Stimulated activated CD8-positive, alpha-beta memory T cell treated with anti-CD3 and anti-CD28 coated beads, Interleukin-15, amount 100 ng/mL, for 1 hour (primary cell): ENCODE measurements around the gene GPR15.

Source experiments
- DNase-seq: peaks from one replicate; pipeline ENCODE4 v3.0.0-alpha.2; 2020; ENCODE audit warnings: low read depth

Gene GPR15

DNA sequence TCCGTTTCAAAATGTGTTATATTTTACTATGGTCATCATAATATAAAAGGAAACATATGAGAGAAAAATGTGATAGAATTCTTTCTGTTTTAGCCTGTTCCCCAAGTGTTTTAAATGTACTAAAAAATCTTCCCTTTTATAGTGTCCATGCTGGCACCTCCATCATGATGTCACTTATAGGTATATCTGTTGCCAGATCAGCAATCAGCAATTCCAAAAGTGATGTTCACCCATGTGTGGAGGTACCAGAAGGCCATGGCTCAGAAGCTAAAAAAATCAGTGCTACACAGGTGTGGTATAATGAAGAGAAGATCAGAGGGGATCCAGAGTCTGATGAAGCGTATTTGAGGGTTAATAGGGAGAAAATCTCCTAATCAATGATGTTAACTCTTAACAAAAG lies 1.1 kb upstream of the GPR15 start:
- DNase-seq: no peak

DNA sequence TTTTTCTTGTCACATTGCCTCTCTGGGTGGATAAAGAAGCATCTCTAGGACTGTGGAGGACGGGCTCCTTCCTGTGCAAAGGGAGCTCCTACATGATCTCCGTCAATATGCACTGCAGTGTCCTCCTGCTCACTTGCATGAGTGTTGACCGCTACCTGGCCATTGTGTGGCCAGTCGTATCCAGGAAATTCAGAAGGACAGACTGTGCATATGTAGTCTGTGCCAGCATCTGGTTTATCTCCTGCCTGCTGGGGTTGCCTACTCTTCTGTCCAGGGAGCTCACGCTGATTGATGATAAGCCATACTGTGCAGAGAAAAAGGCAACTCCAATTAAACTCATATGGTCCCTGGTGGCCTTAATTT lies 478 bp downstream of the GPR15 start:
- DNase-seq: no peak

DNA sequence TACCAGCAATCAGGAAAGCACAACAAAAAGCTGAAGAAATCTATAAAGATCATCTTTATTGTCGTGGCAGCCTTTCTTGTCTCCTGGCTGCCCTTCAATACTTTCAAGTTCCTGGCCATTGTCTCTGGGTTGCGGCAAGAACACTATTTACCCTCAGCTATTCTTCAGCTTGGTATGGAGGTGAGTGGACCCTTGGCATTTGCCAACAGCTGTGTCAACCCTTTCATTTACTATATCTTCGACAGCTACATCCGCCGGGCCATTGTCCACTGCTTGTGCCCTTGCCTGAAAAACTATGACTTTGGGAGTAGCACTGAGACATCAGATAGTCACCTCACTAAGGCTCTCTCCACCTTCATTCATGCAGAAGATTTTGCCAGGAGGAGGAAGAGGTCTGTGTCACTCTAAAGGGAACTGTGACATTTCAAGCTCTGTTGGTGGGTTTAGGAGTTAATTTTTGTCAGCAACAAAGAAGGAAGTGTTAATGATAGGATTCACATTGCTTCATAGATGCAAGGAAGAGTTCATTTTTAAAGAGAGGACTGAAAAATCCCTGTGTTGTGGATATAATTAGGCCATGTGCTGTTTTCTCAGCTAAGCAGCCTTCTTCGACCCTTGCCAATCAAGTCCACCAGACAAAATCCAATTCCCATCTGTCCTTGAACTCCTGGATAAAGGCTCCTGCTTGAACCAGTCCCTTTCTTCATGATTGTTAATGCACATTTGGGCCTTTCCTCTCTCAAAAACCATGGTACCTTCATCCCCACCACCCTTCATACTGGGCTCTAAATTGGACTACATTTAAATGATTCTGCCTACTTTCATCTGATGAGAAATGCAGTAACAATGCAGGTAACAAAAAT lies 1.2 kb downstream of the GPR15 start:
- DNase-seq: no peak

DNA sequence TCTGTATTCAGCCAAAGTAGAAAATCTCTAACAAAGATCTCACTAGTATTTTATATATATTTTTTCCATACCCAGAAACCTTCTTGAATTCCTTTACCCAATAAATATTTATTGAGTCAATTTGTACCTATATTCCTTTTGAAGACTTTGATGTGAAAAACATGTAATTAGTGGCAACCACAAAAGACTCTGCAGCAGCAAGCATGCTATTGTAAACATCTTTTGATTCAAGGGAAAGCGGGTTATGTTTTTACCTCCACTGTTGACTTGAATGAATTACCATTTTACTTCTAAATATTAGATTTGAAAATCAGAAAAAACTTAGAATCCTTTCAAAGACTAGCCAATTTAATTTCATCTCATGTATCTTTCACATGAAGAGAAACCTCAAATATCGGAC lies 2.4 kb downstream of the GPR15 start:
- DNase-seq: no peak

DNA sequence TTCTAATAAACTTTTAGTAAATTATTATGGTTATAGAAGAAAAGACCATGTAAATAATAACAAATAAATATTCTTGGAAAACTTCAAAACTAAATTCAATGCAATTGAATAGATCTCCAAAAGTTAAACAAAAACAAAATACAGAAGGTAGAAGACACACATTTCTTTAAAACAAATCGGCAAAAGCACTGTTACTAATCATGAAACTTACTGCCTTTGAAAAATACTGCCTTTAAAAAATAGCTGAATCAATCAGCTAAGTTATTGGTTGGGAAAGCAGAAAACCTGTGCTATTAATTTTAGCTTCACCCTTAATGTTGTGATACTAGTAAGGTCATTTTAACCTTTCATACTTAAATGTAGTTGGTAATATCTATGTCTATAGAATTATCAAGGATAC lies 3.0 kb downstream of the GPR15 start:
- no peak for DNase-seq

DNA sequence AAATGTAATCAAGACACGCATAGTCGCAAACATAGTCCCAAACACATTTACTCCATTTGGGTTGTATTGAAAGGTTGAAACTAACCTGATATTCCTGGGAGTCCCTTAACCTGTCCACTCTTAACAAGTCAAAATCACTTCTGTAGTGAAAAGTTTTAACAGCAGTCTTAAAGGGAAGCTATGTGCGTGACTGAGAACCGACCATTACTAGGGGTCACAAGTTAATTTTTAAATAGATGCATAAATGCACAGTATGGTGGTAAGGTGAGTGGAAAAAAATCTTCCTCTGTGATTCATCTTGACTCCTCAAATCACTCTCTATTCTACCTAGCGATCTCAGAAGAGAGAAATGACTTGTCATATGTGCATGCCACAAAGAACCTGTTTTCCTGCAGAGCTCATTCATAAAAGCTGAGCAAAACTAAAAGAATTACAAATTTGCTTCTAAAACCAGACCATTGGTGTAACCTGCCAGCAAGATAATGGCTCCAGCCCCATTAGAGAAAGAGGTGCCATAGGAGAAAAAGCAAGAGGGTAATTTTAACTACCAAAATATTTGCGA lies 4.8 kb downstream of the GPR15 start:
- DNase-seq: no peak

DNA sequence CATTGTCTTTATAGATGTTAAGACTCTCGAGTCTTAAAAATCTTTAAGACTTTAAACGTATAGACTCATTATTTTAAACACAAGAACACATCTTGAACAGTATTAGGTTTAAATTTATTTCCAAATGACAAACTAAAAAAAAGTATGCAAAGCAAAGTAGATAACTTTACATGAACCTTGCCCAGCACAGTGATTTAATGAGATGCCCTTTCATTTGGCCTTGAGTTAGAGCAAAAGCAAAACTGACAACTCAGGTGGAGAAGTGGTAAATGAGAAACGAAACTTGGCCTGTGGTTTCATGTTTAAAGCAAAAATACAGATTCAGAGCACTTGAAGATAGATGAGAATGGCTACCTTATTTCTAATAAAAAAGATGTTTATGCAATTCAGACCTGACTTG lies 8.6 kb downstream of the GPR15 start:
- no peak for DNase-seq

DNA sequence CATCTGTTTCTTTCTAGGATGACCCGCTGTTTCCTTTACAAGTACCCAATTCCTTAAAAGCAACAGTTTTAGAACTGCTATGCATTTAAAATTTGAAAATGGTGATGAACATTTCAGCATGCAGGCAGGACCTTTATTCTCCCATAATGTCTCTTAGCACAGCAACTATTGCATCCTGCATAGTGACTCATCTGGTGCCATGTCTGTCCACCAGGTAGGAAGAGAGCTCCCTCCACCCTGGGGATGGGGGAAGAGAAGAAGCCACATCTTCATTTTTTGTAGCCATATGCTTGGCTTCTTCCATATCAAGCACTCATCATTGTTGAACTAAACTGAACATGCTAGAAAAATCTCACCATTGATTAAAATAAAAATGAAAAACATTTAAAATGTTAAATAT lies 9.9 kb downstream of the GPR15 start:
- no peak for DNase-seq

DNA sequence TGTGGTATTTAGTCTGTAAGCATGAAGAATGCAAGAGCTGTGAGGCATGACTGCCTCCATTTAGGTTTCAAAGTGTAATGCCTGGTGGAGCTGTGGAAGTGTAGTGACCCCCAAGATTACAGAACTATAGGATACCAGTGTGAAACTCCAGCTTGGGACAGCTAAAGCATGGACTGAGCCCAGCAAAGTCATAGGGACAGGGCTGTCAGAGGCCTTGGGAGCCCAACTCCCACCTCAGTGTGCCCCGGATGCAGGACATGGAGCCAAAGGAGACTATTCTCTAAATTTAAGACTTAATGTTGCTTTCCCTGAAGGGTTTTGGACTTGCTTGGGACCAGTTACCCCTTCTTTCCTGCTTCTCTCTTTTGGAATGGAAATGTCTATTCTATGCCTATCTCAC lies 10.8 kb downstream of the GPR15 start:
- DNase-seq: no peak

DNA sequence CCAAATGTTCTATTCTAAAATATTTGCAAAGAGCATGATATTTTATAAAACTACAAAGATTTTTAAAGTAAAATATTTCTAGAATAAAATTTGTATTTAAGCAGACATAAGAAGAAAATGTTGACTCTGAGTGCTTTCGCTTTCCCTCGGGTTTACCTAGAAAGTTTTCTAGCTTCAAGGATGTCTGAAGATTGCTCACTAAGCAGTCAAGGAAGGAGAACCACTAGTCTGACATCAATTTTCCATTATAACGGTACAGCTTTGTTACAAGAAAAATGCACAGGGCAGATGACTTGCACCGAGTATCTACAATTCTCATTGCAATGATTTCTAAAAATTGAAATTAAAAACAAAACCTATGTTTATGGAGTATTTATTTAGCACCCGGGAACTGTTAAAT lies 14.2 kb downstream of the GPR15 start:
- no peak for DNase-seq

DNA sequence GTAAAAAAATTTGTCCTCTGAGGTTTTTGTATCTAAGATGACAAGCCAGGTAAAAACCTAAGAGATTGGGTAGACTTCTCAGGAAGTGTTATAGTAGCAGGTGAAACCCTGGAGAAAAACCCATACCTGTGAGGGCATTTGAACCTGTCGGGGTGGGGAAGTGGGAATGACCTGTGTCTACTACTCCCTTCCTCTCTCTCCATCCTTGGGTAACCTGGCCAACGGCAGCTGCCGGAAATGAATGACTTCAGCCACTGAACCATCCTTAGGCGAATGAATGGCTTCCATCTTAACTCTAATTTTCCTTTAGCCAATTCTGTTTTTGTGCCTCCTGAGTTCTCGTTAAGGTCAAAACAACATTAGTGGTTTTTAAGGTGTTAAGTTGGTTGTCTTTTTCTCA lies 16.8 kb downstream of the GPR15 start:
- DNase-seq: no peak

DNA sequence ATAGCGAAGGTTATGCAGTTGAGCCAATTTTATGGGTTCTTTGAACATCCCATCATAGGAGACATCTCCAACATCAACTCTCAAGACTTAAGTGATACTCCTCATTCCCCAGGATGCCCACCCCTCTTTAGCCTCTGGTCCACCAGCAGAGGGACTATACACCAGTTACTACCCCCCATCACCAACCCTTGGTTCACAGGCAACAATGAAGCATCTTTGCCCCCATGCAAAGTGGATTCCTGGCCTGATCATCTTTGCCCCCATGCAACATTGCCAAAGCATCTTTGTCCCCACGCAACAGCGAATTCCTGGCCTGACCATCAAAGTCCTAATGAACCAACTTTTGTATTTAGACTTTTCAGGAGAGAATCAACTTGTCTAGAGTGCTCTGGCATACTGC lies 19.1 kb downstream of the GPR15 start:
- no peak for DNase-seq

DNA sequence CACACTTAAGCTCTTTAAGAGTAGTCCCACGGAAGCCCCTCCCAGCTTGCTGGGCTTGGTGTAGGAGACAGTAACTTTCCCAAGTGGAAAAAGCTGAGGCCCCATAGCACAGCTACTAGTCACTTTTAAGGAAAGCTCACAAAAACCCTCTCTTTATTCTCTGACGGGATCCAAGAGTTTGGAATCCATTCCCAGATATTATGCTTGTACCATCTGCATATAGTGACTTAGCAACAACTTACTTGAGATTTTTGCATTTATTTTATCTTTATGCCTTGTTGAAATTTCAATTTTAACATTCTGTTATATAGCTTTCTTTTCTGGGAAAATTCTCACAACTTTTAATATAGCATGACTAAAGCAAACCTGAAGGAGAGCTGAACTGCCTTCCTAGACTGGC lies 19.5 kb downstream of the GPR15 start:
- no peak for DNase-seq

DNA sequence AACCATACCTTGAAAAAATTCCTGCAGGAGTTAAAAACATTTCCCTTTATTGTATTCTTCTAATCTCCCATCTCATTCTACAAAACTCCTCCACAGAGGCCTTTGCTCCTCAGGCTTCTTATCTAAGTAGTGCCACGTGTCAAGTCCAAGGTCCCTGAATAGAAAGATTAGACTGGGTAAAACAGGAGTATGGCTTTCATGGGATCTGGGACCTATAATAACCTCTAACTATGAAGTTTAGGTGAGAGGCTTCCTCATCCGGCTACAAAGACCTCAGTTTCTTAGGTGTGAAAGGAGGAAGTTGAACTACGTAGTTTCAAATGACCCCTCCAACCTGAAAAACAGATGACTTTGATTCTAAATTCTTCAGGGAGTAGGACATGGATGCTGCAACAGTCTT lies 20.0 kb downstream of the GPR15 start:
- no peak for DNase-seq

DNA sequence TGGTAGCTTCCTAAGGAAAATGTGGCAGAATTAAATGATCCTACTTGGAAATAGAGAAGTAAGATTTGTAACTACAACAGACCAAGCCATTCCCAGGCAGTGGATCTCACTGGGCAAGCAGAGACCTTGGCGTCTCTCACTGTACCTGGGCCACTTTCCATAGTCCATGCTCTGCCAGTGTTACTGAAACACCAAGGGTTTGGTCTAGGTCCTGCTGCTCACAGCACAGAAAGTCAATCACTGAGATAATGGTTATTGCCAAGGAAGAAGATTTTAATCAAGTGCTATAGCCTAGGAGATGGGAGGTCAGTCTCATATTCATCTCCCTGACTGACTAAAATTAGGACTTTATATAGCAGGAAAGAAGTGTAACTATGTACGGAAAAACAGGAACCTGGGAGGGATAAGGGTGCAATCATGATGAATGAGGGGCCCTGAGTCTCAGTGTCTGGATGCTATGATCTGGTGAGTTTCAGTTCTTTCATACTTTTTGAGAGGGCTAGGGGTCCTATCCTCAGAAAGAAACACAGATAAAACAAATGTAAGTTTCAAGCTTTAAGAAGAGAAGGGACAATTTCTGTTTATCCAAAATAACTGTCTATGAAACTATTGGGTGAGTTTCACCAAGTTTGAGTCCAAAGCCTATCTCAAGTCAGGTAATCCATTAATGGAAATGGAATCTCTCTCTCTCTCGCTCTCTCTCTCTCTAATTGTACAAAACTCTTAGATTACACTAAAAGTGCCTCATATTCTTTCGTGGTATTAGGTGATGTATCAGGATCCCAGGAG lies 20.6 kb downstream of the GPR15 start:
- no peak for DNase-seq

DNA sequence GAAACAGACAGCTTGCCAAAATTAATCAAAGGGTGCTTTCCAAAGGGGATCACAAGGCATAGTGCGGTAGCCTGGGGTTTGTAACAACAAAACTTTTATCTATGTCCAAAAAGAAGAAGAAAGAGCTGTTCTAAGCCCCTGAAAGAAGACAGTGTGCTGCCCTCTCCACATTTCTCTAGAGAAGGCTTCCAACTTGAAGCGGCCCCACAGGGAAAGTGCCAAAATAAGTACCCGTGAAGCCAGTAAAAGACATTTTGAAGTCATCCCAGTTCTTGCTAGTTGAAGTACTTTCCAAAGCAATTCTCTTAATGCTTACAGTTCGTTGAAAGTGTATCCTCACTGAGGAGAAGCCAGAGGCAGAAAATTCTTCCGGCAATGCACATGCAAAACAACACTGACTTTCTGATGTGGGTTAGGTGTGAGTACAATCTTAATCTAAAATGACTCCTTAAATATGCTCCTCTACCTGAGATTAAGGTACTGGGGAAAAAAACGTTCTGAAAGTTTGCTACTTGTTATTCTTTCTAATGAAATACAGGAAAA lies 21.3 kb downstream of the GPR15 start:
- DNase-seq: no peak

DNA sequence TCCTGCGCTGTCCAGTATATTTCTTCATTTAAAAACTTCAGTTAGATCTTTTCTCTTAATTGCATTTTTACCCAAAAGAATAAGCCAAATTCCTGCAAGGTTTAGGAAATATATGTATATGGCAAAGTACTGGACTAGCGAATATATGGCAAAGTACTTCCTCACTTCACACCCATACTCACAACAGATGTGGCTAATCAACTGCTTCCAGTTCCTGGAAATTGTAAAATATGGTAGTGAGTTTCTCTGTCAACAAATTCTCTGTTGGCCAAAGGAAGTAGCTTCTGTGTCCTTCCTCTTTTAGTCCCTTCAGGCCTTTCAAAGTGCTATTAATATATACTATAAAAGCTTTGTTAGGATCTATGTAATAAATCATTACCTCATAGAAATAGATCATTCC lies 22.0 kb downstream of the GPR15 start:
- no peak for DNase-seq

DNA sequence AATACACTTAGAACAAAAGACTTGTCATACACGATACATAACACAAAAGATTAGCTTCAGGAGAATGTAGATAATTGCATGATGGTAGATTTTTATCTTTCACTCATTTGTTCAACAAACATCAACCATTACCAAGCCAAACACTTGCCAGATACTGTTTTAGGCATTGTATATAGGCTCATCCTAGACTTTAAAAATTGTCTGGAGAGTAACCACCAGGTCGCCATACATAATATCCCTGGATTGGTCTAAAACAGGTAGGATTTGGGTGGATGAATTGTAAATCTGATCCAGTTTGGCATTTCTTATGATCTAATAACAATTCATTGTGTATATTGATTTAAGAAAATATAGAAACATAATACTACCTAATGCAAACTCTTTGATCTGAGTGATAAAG lies 22.8 kb downstream of the GPR15 start:
- no peak for DNase-seq

DNA sequence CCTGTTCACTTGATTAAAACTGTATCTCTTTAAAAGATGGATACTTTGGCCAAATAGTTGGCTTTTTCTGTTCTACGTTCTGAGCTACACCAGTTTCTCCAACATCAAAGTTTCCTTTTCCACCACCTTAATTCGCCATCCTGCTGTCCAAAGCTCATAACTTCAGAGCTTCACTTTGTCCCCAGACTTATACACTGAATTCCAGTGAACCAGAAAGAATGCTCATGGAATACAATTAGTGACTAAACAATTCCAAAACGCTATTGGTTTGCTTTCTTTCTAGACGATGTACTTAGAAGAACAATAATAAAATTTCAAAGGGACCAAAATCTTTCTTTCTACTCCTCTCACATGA lies 23.2 kb downstream of the GPR15 start:
- DNase-seq: no peak

DNA sequence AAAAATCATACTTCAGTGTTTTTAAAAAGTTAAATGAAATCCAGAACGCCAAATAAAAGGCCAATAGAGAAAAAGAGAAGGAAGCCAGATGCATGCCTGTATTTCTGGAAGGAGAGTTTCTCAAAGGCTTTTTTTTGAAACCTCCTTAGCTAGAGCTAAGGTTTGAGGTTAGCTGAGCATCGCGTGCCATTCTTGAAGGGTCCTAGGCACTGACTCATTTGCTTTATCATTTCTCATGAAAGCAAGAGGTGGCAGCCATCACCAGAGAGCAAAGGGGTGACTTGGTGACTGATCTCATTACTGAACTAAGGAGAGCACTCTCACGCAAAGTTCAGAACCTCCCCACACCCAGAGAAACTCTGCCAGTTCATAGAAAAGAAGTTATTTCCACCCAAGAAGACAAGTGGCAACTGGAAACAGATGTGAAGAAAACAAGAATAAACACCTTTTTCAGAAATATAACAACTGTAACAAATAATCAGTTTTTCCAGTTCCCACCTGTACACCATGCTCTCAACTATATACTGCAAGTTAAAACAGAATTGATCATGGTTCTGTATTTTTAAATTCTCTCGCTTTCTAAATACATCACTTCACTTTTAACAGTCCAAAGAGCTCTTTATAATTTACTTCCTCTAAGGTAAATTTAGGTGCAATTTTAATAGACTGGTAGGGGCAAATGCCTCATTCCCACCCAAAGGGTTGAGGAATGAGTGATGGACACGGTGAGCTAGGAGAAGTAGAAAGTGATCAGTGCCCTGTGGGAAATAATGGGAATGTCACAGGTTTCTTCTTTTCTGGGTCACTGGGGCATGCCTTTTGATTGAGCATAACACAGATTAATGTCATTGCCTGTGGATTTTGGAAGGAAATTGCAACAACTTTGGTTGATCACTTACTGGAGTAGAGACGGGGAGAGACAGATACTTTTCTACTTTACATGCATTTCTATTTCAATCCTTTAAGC lies 24.7 kb downstream of the GPR15 start:
- DNase-seq: peak; percentile 32

DNA sequence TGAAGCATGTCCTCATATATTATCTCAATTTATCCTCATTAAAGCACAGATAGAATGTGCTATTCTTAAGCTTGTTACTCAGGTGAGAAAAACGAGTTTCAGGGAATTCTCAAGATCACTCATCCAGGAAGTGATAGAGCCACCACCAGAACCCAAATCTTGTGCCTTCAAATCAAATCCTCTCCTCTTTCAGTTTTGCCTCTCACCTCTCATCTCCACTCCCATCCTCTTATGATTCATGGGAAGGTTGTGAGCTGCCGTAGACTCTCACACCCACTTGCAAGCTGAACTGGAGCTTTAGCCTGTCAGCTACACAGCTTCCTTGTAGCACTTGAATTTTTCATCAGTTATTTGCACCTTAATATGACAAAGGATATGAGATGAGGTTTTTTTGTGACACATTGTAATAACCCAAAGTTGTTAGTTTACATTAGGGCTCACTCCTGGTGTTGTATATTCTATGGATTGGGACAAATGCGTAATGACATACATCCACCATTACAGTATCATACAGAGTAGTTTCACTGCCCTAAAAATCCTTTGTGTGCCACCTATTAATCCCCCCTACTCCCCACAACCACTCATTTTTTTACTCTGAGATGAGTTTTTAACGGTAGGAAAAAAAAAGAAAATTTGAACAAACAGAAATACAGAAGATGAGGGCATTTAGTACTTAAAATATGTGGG lies 25.7 kb downstream of the GPR15 start:
- DNase-seq: no peak
